H1 (cell line): ENCODE data around the gene NCBP1. TPM values are rescaled to one million over a fixed set of nuclear protein-coding genes. Genes with fewer than 3 reads are reported as not detected.

Experiments used
- CTCF ChIA-PET: fragments of 300-600 bp; sonication (Branson Sonifier 250); formaldehyde crosslinking; loops from one replicate; lab custom pipeline; 2021; ENCODE audit not compliant: partially characterized antibody; lab: Charles Lee
- POLR2A ChIA-PET: fragments of 300-600 bp; sonication (Branson Sonifier 250); formaldehyde crosslinking; loops from one replicate; lab custom pipeline; 2021; ENCODE audit warnings: inconsistent platforms; ENCODE audit not compliant: partially characterized antibody; lab: Charles Lee
- DNase-seq, 2 experiments: peaks; one replicate each; pipeline versions ENCODE4 v3.0.0 to v3.0.0-alpha.2; 2010 to 2022; ENCODE audit warnings: low spot score in 2 of 2, low read depth in 1 of 2, mixed read lengths in 1 of 2
- FAIRE-seq: peaks from 2 replicates; lab custom pipeline; 2011; peaks lifted over from hg19 to GRCh38; lab: Jason Lieb, UNC
- H2AFZ ChIP-seq: 2 replicates; pipeline ENCODE4 v1.8.1; 2012; ENCODE audit warnings: low read length, inconsistent platforms
- H2AK5ac ChIP-seq: 2 replicates; pipeline ENCODE4 v1.6.1; 2013; ENCODE audit warnings: low read depth, low read length
- H2BK120ac ChIP-seq: replicated peaks from 2 replicates; pipeline ENCODE3; 2013; ENCODE audit warnings: low read depth, low read length, inconsistent platforms
- H2BK12ac ChIP-seq: 2 replicates; pipeline ENCODE4 v1.6.1; 2013; ENCODE audit warnings: low read depth, low read length
- H2BK15ac ChIP-seq: 2 replicates; pipeline ENCODE4 v1.6.1; 2013; ENCODE audit warnings: low read length
- H2BK20ac ChIP-seq: 2 replicates; pipeline ENCODE4 v1.6.1; 2013; ENCODE audit warnings: low read length
- H2BK5ac ChIP-seq: 2 replicates; pipeline ENCODE4 v1.6.1; 2013; ENCODE audit warnings: low read depth, low read length
- H3K14ac ChIP-seq: 2 replicates; pipeline ENCODE4 v1.6.1; 2013; ENCODE audit warnings: inconsistent platforms; ENCODE audit not compliant: insufficient read length
- H3K18ac ChIP-seq: 2 replicates; pipeline ENCODE4 v1.6.1; 2013; ENCODE audit warnings: low read length; ENCODE audit errors: extremely low read depth
- H3K23ac ChIP-seq: 2 replicates; pipeline ENCODE4 v1.6.1; 2013; ENCODE audit warnings: inconsistent platforms; ENCODE audit not compliant: insufficient read length
- H3K23me2 ChIP-seq: 2 replicates; pipeline ENCODE4 v1.6.1; 2013; ENCODE audit warnings: low read depth, low read length
- H3K27ac ChIP-seq: 2 replicates; pipeline ENCODE4 v1.6.1; 2011; ENCODE audit warnings: low read depth, low read length, inconsistent platforms
- H3K27me3 ChIP-seq, 4 experiments: replicated peaks in 1 of 4; 1 replicate in 1 of 4; 2 replicates in 3 of 4; pipeline versions ENCODE4 v1.6.1 to v1.8.1; 2011 to 2013; ENCODE audit warnings: low read length in 3 of 4, mild to moderate bottlenecking in 3 of 4, inconsistent platforms in 2 of 4, mixed read lengths in 2 of 4, moderate library complexity in 1 of 4; ENCODE audit not compliant: control insufficient read depth in 3 of 4, insufficient read depth in 3 of 4; ENCODE audit errors: extremely low read depth in 1 of 4
- H3K36me3 ChIP-seq, 4 experiments: 2 replicates each; pipeline versions ENCODE4 v1.6.1 to v1.8.1; 2011 to 2013; ENCODE audit warnings: mild to moderate bottlenecking in 4 of 4, low read length in 3 of 4, moderate library complexity in 2 of 4, control low read depth in 1 of 4, inconsistent platforms in 1 of 4; ENCODE audit not compliant: insufficient read depth in 4 of 4, control insufficient read depth in 2 of 4
- H3K4ac ChIP-seq: replicated peaks from 2 replicates; pipeline ENCODE3; 2013; ENCODE audit warnings: low read length, low read depth, mixed read lengths, inconsistent platforms; ENCODE audit not compliant: insufficient read length
- H3K4me1 ChIP-seq, 4 experiments: replicated peaks in 1 of 4; 1 replicate in 1 of 4; 2 replicates in 3 of 4; pipeline versions ENCODE4 v1.6.1 to v1.8.1; 2011 to 2013; ENCODE audit warnings: low read length in 3 of 4, inconsistent platforms in 2 of 4, mixed read lengths in 1 of 4; ENCODE audit not compliant: insufficient read depth in 4 of 4, control insufficient read depth in 3 of 4
- H3K4me2 ChIP-seq, 2 experiments: 2 replicates each; pipeline versions ENCODE4 v1.6.1 to v1.8.1; 2011 to 2013; ENCODE audit warnings: low read depth in 2 of 2, low read length in 2 of 2, control low read depth in 1 of 2, inconsistent platforms in 1 of 2, mild to moderate bottlenecking in 1 of 2; ENCODE audit not compliant: insufficient read depth in 1 of 2
- H3K4me3 ChIP-seq, 4 experiments: fragments of 200-600, 300-600 bp in 1 of 4; sonication (generic), shearing (Covaris generic), sonication (Bioruptor Twin) in 1 of 4; 2 replicates each; pipeline versions ENCODE4 v1.5.1 to v1.8.1; 2011 to 2016; ENCODE audit warnings: low read length in 4 of 4, low read depth in 3 of 4, control low read depth in 2 of 4, inconsistent platforms in 2 of 4, mild to moderate bottlenecking in 2 of 4, mixed read lengths in 1 of 4, moderate library complexity in 1 of 4; ENCODE audit not compliant: insufficient read depth in 2 of 4; ENCODE audit errors: extremely low read depth in 1 of 4
- H3K56ac ChIP-seq: replicated peaks from 2 replicates; pipeline ENCODE3; 2013; ENCODE audit warnings: low read depth, mild to moderate bottlenecking, mixed read lengths, low read length, inconsistent platforms; ENCODE audit not compliant: insufficient read length
- H3K79me1 ChIP-seq: 2 replicates; pipeline ENCODE4 v1.6.1; 2013; ENCODE audit warnings: low read depth, low read length, control low read depth
- H3K79me2 ChIP-seq, 2 experiments: 2 replicates each; pipeline versions ENCODE4 v1.6.1 to v1.8.1; 2012 to 2013; ENCODE audit warnings: low read length in 2 of 2, mild to moderate bottlenecking in 2 of 2, inconsistent platforms in 1 of 2; ENCODE audit not compliant: insufficient read depth in 2 of 2, control insufficient read depth in 1 of 2
- H3K9ac ChIP-seq, 4 experiments: replicated peaks in 1 of 4; 1 replicate in 1 of 4; 2 replicates in 3 of 4; pipeline versions ENCODE4 v1.6.1 to v1.8.1; 2011 to 2013; ENCODE audit warnings: low read depth in 3 of 4, low read length in 3 of 4, control low read depth in 2 of 4, mild to moderate bottlenecking in 2 of 4, moderate library complexity in 2 of 4, inconsistent platforms in 1 of 4; ENCODE audit errors: extremely low read depth in 1 of 4
- H3K9me3 ChIP-seq, 2 experiments: 2 replicates each; pipeline versions ENCODE4 v1.6.1 to v1.8.1; 2012 to 2013; ENCODE audit warnings: mild to moderate bottlenecking in 2 of 2, moderate library complexity in 2 of 2, control low read depth in 1 of 2, inconsistent platforms in 1 of 2, low read depth in 1 of 2, low read length in 1 of 2, mixed read lengths in 1 of 2; ENCODE audit not compliant: insufficient read depth in 2 of 2
- H4K20me1 ChIP-seq, 2 experiments: replicated peaks in 1 of 2; 2 replicates each; pipeline versions ENCODE3 to v1.8.1; 2011 to 2013; ENCODE audit warnings: inconsistent platforms in 2 of 2, low read length in 2 of 2, mild to moderate bottlenecking in 1 of 2; ENCODE audit not compliant: insufficient read depth in 2 of 2, control insufficient read depth in 1 of 2
- H4K5ac ChIP-seq: 2 replicates; pipeline ENCODE4 v1.6.1; 2013; ENCODE audit warnings: low read length, low read depth, mixed read lengths, inconsistent platforms; ENCODE audit not compliant: insufficient read length
- H4K8ac ChIP-seq: 2 replicates; pipeline ENCODE4 v1.8.0; 2013; ENCODE audit warnings: mild to moderate bottlenecking, moderate library complexity, low read length, inconsistent platforms; ENCODE audit not compliant: insufficient read depth; ENCODE audit errors: extremely low read depth
- H4K91ac ChIP-seq: replicated peaks from 2 replicates; pipeline ENCODE3; 2013; ENCODE audit warnings: low read length, mixed read lengths, inconsistent platforms; ENCODE audit not compliant: insufficient read length
- SP1 ChIP-seq: IDR thresholded peaks from 2 replicates; pipeline ENCODE4 v1.6.1; 2011; ENCODE audit warnings: low read depth, low read length
- TAF1 ChIP-seq: IDR thresholded peaks from 2 replicates; pipeline ENCODE4 v1.6.1; 2011; ENCODE audit warnings: mild to moderate bottlenecking, low read depth, low read length
- YY1 ChIP-seq: IDR thresholded peaks from 2 replicates; pipeline ENCODE4 v1.6.1; 2011; ENCODE audit warnings: low read depth, mild to moderate bottlenecking, low read length
- WGBS, 2 experiments: shearing (Covaris generic) in 1 of 2; methylation state at CpG; one replicate each; pipeline versions ENCODE4 v1.1.6 to v1.1.7; 2013 to 2015; ENCODE audit warnings: low lambda C conversion rate in 2 of 2, mixed read lengths in 2 of 2, inconsistent platforms in 1 of 2, low coverage in 1 of 2, missing lambda C conversion rate in 1 of 2; ENCODE audit not compliant: insufficient replicate concordance in 2 of 2, insufficient coverage in 1 of 2, insufficient read length in 1 of 2; ENCODE audit errors: extremely low coverage in 1 of 2, missing lambda C conversion rate in 1 of 2; 5-methylcytosine and 5-hydroxymethylcytosine counted together
- polyA plus RNA-seq, 7 experiments: library from polyadenylated mRNA; depleted of rRNA in 3 of 7; stranded (reverse) in 5 of 7; unstranded in 2 of 7; fragments of >200 nt in 5 of 7; fragments of 200-250 nt in 2 of 7; gene quantifications; 1 replicate in 5 of 7; 2 replicates in 1 of 7; 4 replicates in 1 of 7; pipeline versions ENCODE4 v1.2.1 to v1.2.3, GENCODE V29; 2011 to 2013; ENCODE audit warnings: missing spikeins in 2 of 7, mixed read lengths in 2 of 7
- total RNA-seq: library from RNA; stranded (reverse); fragmentation: NEBNext Ultra II Directional; extraction: Animal tissue kit (Norgen Biotek cat#: 25700); gene quantifications from 2 replicates; pipeline ENCODE4 v1.2.1, GENCODE V29; 2021

Gene NCBP1
- total and polyA plus RNA-seq, 2 of the 8 experiments (the other 6 are each of a cell fraction or from before 2014, with no cell fraction given), result 14.7 to 54.0 TPM

- H3K36me3 ChIP-seq, result peaks cover 0 to 5% (median 0%) of the 10 kb centered on the region in 4 experiments; a peak in 1 of 8 replicates
- H3K4me1 ChIP-seq, result no peaks in the 10 kb centered on the region
- H3K27ac ChIP-seq, result no peak overlapping the region
Observed at GRCh38 chr9:97682242-97682641, 48.6 kb downstream of the NCBP1 start.

More at GRCh38 chr9:97682242-97682641, 48.6 kb downstream of the NCBP1 start:
- peaks cover 2 to 3% of the 10 kb centered on the region in 2 experiments for H4K20me1 ChIP-seq
- H3K4me2 ChIP-seq, result no peak overlapping the region
- no peak overlapping the region for H2AFZ ChIP-seq
- CTCF ChIA-PET, result no interaction called here
- FAIRE-seq (no peak), DNase-seq (no peak)
- no peak overlapping the region for H3K18ac ChIP-seq
- H3K4ac ChIP-seq, result no peak overlapping the region
- H3K56ac ChIP-seq, result no peak overlapping the region
- no peak overlapping the region for H2BK20ac ChIP-seq
- no peak overlapping the region for H2BK5ac ChIP-seq
- no peak overlapping the region for H3K14ac ChIP-seq
- H3K79me1 ChIP-seq, result no peaks in the 10 kb centered on the region
- no peaks in the 10 kb centered on the region for H3K9me3 ChIP-seq
- WGBS, 2 experiments, result 86% methylated on average over 1 of the region's 1 CpG; no CpG with 5 or more reads in 1 of the 2 experiments
- H3K79me2 ChIP-seq, result no peaks in the 10 kb centered on the region
- POLR2A ChIA-PET, result interaction anchor here (0.9 to 1.0 kb wide), 2 partner anchors 8 to 181 kb away, joined by 3 read pairs; no protein-coding TSS in a partner anchor
- H3K23me2 ChIP-seq, result no peaks in the 10 kb centered on the region
- no peak overlapping the region for H2BK12ac ChIP-seq
- no peak overlapping the region for H3K9ac ChIP-seq
- H4K5ac ChIP-seq, result no peak overlapping the region
- no peak overlapping the region for H2AK5ac ChIP-seq
- H2BK15ac ChIP-seq, result no peak overlapping the region
- no peak overlapping the region for H4K8ac ChIP-seq
- H2BK120ac ChIP-seq, result no peak overlapping the region
- H3K23ac ChIP-seq, result no peak overlapping the region
- H4K91ac ChIP-seq, result no peak overlapping the region
- H3K4me3 ChIP-seq, result no peak overlapping the region
- no peaks in the 10 kb centered on the region for H3K27me3 ChIP-seq
- TF ChIP-seq TAF1, result no peak
- TF ChIP-seq YY1, result no peak
- TF ChIP-seq SP1, result no peak
